Fibroblast of lung (primary cell): ENCODE results near the gene SYTL3. TPM values are rescaled to one million over a fixed set of nuclear protein-coding genes. Genes with fewer than 3 reads are reported as not detected.

Source experiments
- DNase-seq, 2 donors: peaks; one replicate each; pipeline versions ENCODE4 v3.0.0 to v3.0.0-alpha.2; 2010; ENCODE audit warnings: low read depth in 2 of 2
- H2AFZ ChIP-seq: 2 replicates; pipeline ENCODE4 v1.5.1; 2012; ENCODE audit warnings: low read length, control low read depth, inconsistent platforms
- H3K27ac ChIP-seq: 2 replicates; pipeline ENCODE4 v1.5.1; 2011; ENCODE audit warnings: low read length, control low read depth; ENCODE audit not compliant: insufficient read depth
- H3K27me3 ChIP-seq: 2 replicates; pipeline ENCODE4 v1.5.1; 2011; ENCODE audit warnings: mild to moderate bottlenecking, low read length; ENCODE audit not compliant: control insufficient read depth, insufficient read depth
- H3K36me3 ChIP-seq: 2 replicates; pipeline ENCODE4 v1.5.1; 2011; ENCODE audit warnings: low read length; ENCODE audit not compliant: control insufficient read depth, insufficient read depth
- H3K4me1 ChIP-seq: 2 replicates; pipeline ENCODE4 v1.5.1; 2011; ENCODE audit warnings: low read length; ENCODE audit not compliant: control insufficient read depth, insufficient read depth; ENCODE audit errors: extremely low read depth
- H3K4me2 ChIP-seq: 2 replicates; pipeline ENCODE4 v1.5.1; 2011; ENCODE audit warnings: low read length, control low read depth; ENCODE audit not compliant: insufficient read depth; ENCODE audit errors: extremely low read depth
- H3K4me3 ChIP-seq, 4 experiments: fragments of 200-600 bp in 1 of 4; sonication (generic) in 1 of 4; replicated peaks in 1 of 4; 2 replicates each; pipeline ENCODE4 v1.5.1; 2011 to 2016; ENCODE audit warnings: low read length in 4 of 4, low read depth in 3 of 4, mild to moderate bottlenecking in 3 of 4, control low read depth in 2 of 4, inconsistent platforms in 1 of 4, mixed read lengths in 1 of 4; ENCODE audit not compliant: insufficient read depth in 1 of 4; ENCODE audit errors: control extremely low read depth in 1 of 4
- H3K79me2 ChIP-seq: 2 replicates; pipeline ENCODE4 v1.5.1; 2012; ENCODE audit warnings: mild to moderate bottlenecking, low read length, inconsistent platforms; ENCODE audit not compliant: control insufficient read depth, insufficient read depth
- H3K9ac ChIP-seq: 2 replicates; pipeline ENCODE4 v1.5.1; 2011; ENCODE audit warnings: mild to moderate bottlenecking, low read length, control low read depth; ENCODE audit not compliant: insufficient read depth
- H3K9me3 ChIP-seq: 2 replicates; pipeline ENCODE4 v1.5.1; 2012; ENCODE audit warnings: low read depth, low read length; ENCODE audit not compliant: control insufficient read depth, insufficient read depth
- H4K20me1 ChIP-seq: 2 replicates; pipeline ENCODE4 v1.5.1; 2011; ENCODE audit warnings: low read length; ENCODE audit not compliant: control insufficient read depth, insufficient read depth; ENCODE audit errors: extremely low read depth
- EZH2 ChIP-seq: IDR thresholded peaks from 2 replicates; pipeline ENCODE4 v1.5.1; 2012; ENCODE audit warnings: low read length, control low read depth, mild to moderate bottlenecking; ENCODE audit errors: missing control alignments
- polyA plus RNA-seq, 2 donors: library from polyadenylated mRNA; depleted of rRNA in 1 of 2; stranded (reverse) in 1 of 2; unstranded in 1 of 2; fragments of >200 nt; gene quantifications; 2 replicates each; pipeline ENCODE4 v1.2.1, GENCODE V29; 2011 to 2012; ENCODE audit warnings: missing spikeins in 1 of 2
- total RNA-seq: library from RNA; depleted of rRNA; stranded (reverse); fragments of >200 nt; gene quantifications from 2 replicates; pipeline ENCODE4 v1.2.1, GENCODE V29; 2014
- TF ChIP-seq, protein P1 (sequence below), 2 donors: IDR thresholded peaks in 1 of 2; conservative IDR thresholded peaks in 1 of 2; 1 replicate in 1 of 2; 2 replicates in 1 of 2; pipeline ENCODE4 v1.5.1; 2011 to 2012; ENCODE audit warnings: low read length in 2 of 2, control low read depth in 1 of 2, inconsistent platforms in 1 of 2, low read depth in 1 of 2, mild to moderate bottlenecking in 1 of 2

SYTL3 gene
- total and polyA plus RNA-seq, 2 donors (not counting 1 experiment from before 2014, with no cell fraction given) = 0.76 to 4.6 TPM

DNA sequence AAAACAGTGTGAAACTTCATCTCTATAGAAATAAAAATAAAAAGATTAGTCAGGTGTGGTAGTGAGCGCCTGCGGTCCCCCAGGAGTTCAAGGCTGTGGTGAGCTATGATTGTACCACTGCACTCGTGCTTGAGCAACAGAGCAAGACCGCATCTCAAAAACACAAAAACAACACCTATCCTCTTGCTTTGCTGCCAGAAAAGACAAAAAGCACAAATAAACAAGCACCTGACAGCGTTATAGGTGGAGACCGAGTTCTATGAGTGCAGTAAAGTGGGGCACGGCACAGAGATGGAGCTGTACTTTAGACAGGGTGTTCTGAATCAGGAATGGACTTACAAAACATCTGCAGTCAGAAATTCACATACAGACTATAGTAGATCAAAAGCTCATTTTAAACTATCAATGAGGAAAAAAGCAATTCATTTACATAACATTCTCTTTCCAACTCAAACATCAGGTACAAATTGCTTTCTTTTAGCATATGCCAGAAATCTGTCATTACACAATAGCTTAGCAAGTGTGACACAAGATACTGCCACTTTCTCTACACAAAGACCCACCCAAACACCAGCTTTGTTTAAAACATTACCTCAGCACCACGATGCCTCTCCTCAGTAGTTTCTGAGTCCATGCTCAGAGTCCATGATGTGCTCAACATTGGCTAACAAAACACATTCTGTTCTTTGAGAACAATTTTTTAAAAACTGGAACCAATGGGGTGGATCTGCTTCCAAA lies 159.3 kb downstream of the SYTL3 start:
- Histone ChIP-seq H4K20me1 (no peaks in the 10 kb centered on the region), H3K4me3 (no peak overlapping the region), H3K4me2 (no peak overlapping the region), H3K4me1 (peaks cover 12% of the 10 kb centered on the region), H3K27me3 (no peaks in the 10 kb centered on the region), H3K36me3 (peaks cover 6% of the 10 kb centered on the region), H3K79me2 (peaks cover 95% of the 10 kb centered on the region), H3K27ac (no peak overlapping the region), H3K9me3 (no peaks in the 10 kb centered on the region), H3K9ac (no peak overlapping the region), H2AFZ (no peak overlapping the region)
- DNase-seq = peak in 1 of 2 donors; percentile 71
- TF ChIP-seq, protein P1, sequence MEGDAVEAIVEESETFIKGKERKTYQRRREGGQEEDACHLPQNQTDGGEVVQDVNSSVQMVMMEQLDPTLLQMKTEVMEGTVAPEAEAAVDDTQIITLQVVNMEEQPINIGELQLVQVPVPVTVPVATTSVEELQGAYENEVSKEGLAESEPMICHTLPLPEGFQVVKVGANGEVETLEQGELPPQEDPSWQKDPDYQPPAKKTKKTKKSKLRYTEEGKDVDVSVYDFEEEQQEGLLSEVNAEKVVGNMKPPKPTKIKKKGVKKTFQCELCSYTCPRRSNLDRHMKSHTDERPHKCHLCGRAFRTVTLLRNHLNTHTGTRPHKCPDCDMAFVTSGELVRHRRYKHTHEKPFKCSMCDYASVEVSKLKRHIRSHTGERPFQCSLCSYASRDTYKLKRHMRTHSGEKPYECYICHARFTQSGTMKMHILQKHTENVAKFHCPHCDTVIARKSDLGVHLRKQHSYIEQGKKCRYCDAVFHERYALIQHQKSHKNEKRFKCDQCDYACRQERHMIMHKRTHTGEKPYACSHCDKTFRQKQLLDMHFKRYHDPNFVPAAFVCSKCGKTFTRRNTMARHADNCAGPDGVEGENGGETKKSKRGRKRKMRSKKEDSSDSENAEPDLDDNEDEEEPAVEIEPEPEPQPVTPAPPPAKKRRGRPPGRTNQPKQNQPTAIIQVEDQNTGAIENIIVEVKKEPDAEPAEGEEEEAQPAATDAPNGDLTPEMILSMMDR (conservative IDR thresholded peaks at IDR 0.05 in 1 of 2, IDR thresholded peaks at IDR 0.05 in 1 of 2; ENCODE audit: low read depth in 1 of 2, low read length in 2 of 2) = no peak
- no peak for TF ChIP-seq EZH2

DNA sequence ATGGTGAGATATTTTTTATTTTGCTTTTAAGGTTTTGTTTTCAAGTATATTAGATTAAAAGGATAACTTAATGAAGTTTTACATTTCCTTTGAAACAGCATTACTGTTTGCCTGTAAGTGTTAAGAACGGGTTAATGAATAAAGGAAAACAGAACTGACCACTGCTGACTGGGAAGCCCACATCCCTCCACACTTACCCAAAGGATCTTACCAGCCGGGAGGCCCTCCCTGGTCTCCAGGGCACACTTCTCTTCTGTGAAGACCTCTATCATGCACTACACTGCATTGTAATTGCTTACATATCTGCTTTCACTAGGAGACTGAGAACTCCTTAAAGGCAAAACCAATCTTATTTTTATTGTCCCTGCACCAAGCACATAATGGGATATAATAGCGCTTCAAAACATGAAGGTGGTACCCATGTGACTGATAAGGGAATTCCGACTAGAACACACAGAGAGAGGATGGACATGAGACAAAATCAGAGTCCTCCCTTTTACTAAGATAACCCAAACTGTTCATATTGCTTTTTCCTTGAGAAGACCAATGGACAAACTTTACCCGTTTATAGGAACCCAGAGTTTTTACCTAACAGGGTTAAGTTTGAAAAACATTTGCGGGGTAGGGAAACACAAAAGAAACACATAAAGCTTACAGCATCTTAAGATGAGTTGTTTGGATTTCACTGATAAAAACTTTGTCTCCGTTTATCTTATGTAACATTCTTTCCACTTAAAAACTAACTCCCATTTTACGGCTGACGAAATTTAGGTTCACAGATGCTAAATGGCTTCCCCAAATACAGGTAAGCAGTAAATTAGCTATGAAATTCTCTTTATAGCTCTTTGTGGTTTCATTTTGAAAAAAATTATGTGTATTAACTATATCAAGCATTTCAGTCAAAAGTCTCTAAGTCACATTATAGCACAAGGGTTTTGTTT lies 160.6 kb downstream of the SYTL3 start:
- TF ChIP-seq, protein P1 (conservative IDR thresholded peaks at IDR 0.05 in 1 of 2, IDR thresholded peaks at IDR 0.05 in 1 of 2; ENCODE audit: low read depth in 1 of 2, low read length in 2 of 2) = no peak
- TF ChIP-seq EZH2 = no peak
- Histone ChIP-seq H3K27me3 (no peaks in the 10 kb centered on the region), H4K20me1 (no peaks in the 10 kb centered on the region), H3K27ac (no peak overlapping the region), H3K4me1 (peaks cover 12% of the 10 kb centered on the region), H3K36me3 (peaks cover 6% of the 10 kb centered on the region), H3K9ac (no peak overlapping the region), H3K4me3 (no peak overlapping the region), H3K79me2 (peaks cover 98% of the 10 kb centered on the region), H3K9me3 (no peaks in the 10 kb centered on the region), H3K4me2 (no peak overlapping the region), H2AFZ (no peak overlapping the region)
- DNase-seq = no peak

DNA sequence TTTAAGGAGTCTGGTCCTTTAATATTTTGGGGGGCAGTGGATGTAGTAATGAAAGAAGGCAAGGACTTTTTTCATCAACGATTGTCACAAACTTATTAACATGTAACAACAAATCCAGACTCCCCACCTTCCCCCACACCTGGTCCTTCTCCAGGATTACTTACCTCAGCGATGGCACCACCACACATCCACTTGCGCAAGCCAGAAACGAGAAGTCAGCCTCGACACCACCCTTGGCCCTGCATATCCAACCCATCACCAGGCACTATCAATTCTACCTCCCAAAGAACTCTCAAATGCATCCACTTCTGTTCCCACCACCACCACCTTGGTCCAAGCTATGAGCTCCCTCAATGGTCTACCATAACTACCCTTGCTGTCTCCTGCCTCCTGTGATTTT lies 162.8 kb downstream of the SYTL3 start:
- Histone ChIP-seq H3K9me3 (no peaks in the 10 kb centered on the region), H3K36me3 (peaks cover 6% of the 10 kb centered on the region), H3K4me1 (peaks cover 13% of the 10 kb centered on the region), H3K4me3 (no peak overlapping the region), H4K20me1 (no peaks in the 10 kb centered on the region), H3K4me2 (no peak overlapping the region), H2AFZ (no peak overlapping the region), H3K9ac (no peak overlapping the region), H3K27me3 (no peaks in the 10 kb centered on the region), H3K79me2 (peaks cover 98% of the 10 kb centered on the region), H3K27ac (no peak overlapping the region)
- no peak for DNase-seq
- TF ChIP-seq EZH2 = no peak
- TF ChIP-seq, protein P1 (conservative IDR thresholded peaks at IDR 0.05 in 1 of 2, IDR thresholded peaks at IDR 0.05 in 1 of 2; ENCODE audit: low read depth in 1 of 2, low read length in 2 of 2) = no peak
